Thyroid gland (tissue), 4 donors: ENCODE data around the gene FBXL13. TPM values are rescaled to one million over a fixed set of nuclear protein-coding genes. Genes with fewer than 3 reads are reported as not detected.

Experiments used
- DNase-seq, 2 donors: peaks; one replicate each; pipeline ENCODE4 v3.0.0-alpha.2; 2019
- H3K27ac ChIP-seq, 3 donors: fragments of 200-600 bp; sonication (generic); 1 replicate in 2 of 3; 2 replicates in 1 of 3; pipeline ENCODE4 v1.5.1; 2016 to 2019; ENCODE audit warnings: mild to moderate bottlenecking in 1 of 3, moderate library complexity in 1 of 3
- H3K27me3 ChIP-seq: fragments of 200-600 bp; sonication (generic); one replicate; pipeline ENCODE4 v1.5.1; 2019
- H3K36me3 ChIP-seq, 2 donors: fragments of 200-600 bp; sonication (generic); one replicate each; pipeline ENCODE4 v1.5.1; 2016 to 2019
- H3K4me1 ChIP-seq, 2 donors: fragments of 200-600 bp; sonication (generic); one replicate each; pipeline ENCODE4 v1.5.1; 2017 to 2019
- H3K4me3 ChIP-seq, 3 donors: fragments of 200-600 bp; sonication (generic); replicated peaks in 1 of 3; 1 replicate in 2 of 3; 2 replicates in 1 of 3; pipeline ENCODE4 v1.5.1; 2016; ENCODE audit warnings: mild to moderate bottlenecking in 1 of 3
- H3K9me3 ChIP-seq: fragments of 200-600 bp; sonication (generic); one replicate; pipeline ENCODE4 v1.5.1; 2017
- POLR2A ChIP-seq, 2 donors: fragments of 450-650 bp; IDR thresholded peaks; one replicate each; pipeline ENCODE4 v1.6.1; 2017; ENCODE audit warnings: antibody characterized with exemption in 2 of 2, mild to moderate bottlenecking in 2 of 2, moderate library complexity in 1 of 2
- WGBS, 2 donors: methylation state at CpG; one replicate each; pipeline ENCODE4 v1.1.5; 2017; 5-methylcytosine and 5-hydroxymethylcytosine counted together
- intact Hi-C: fragments of 100-400 bp; cut with DNase I; formaldehyde crosslinking; loops from one replicate; pipeline ENCODE4 v1.15.1; 2023
- total RNA-seq, 4 donors: library from RNA; depleted of rRNA; stranded (reverse); fragments of >200 nt; gene quantifications; one replicate each; pipeline ENCODE4 v1.2.3, GENCODE V29; 2016
- TF ChIP-seq, protein P1 (sequence below), 6 experiments: fragments of 200-600 bp in 3 of 6; fragments of 450-650 bp in 3 of 6; sonication (generic) in 3 of 6; IDR thresholded peaks; one replicate each; pipeline ENCODE4 v1.5.1; 2016 to 2019; ENCODE audit warnings: antibody characterized with exemption in 6 of 6, mild to moderate bottlenecking in 2 of 6, inconsistent platforms in 1 of 6, moderate library complexity in 1 of 6

Gene FBXL13
- total RNA-seq, 4 donors from 2014 or later, result 4.2 to 9.6 (median 5.0) TPM

DNA sequence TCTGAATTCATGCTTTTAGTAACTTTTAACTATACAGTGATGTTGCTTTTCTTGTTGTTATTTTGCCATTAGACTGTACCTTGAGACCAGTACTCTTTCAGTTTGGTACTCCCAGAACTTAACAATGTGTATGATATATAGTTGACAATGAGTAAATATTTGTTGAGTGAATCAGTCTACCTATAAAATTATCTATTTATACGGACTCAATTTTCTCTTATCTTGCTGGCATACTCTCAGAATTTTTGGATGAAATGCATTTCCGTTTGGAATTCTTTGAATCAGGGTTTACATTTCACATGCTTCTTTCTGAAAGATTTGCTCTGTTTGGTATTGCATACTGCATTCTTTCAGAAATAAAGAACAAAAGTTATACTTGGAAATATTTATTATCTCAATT, 209.6 kb downstream of the FBXL13 start:
- 85 to 92% methylated on average over 2 of the region's 2 CpGs for WGBS, 2 donors
- Histone ChIP-seq H3K4me1 (no peaks in the 10 kb centered on the region), H3K9me3 (no peaks in the 10 kb centered on the region), H3K4me3 (no peak overlapping the region), H3K27me3 (no peaks in the 10 kb centered on the region), H3K27ac (no peak overlapping the region), H3K36me3 (no peaks in the 10 kb centered on the region)
- intact Hi-C loops, result no loop called here
- DNase-seq, result no peak
- no peak for TF ChIP-seq POLR2A (IDR thresholded peaks at IDR 0.05)
- TF ChIP-seq, protein P1, sequence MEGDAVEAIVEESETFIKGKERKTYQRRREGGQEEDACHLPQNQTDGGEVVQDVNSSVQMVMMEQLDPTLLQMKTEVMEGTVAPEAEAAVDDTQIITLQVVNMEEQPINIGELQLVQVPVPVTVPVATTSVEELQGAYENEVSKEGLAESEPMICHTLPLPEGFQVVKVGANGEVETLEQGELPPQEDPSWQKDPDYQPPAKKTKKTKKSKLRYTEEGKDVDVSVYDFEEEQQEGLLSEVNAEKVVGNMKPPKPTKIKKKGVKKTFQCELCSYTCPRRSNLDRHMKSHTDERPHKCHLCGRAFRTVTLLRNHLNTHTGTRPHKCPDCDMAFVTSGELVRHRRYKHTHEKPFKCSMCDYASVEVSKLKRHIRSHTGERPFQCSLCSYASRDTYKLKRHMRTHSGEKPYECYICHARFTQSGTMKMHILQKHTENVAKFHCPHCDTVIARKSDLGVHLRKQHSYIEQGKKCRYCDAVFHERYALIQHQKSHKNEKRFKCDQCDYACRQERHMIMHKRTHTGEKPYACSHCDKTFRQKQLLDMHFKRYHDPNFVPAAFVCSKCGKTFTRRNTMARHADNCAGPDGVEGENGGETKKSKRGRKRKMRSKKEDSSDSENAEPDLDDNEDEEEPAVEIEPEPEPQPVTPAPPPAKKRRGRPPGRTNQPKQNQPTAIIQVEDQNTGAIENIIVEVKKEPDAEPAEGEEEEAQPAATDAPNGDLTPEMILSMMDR (IDR thresholded peaks at IDR 0.05), result no peak

DNA sequence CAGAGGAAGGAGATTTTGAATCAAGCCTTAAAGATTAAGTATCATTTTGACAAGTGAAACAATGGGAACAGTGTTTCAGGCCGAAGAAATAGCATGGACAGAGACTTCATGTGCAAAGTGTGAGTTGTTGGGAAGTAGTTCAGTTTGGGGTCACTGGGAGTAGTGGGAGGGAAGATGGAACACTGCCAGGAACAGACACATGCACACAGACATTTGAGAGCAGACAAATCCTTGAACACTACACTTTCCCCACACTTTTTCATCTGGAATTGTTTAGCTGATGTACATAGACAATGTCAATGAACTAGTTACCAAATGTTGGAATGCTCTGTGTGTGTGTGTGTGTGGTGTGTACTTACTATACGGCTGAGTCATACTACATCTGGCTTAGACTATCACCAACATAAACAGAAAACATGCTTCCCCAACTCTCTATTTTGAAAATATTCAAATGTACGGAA, 214.2 kb downstream of the FBXL13 start:
- intact Hi-C loops, result no loop called here
- no peaks in the 10 kb centered on the region for H3K27me3 ChIP-seq
- WGBS, 2 donors, result 62 to 71% methylated on average over 3 of the region's 3 CpGs
- H3K36me3 ChIP-seq, result no peaks in the 10 kb centered on the region
- TF ChIP-seq, protein P1 (IDR thresholded peaks at IDR 0.05), result no peak
- TF ChIP-seq POLR2A (IDR thresholded peaks at IDR 0.05), result no peak
- no peak overlapping the region for H3K27ac ChIP-seq
- H3K4me1 ChIP-seq, result no peaks in the 10 kb centered on the region
- DNase-seq, result no peak
- no peaks in the 10 kb centered on the region for H3K9me3 ChIP-seq
- H3K4me3 ChIP-seq, result no peak overlapping the region

DNA sequence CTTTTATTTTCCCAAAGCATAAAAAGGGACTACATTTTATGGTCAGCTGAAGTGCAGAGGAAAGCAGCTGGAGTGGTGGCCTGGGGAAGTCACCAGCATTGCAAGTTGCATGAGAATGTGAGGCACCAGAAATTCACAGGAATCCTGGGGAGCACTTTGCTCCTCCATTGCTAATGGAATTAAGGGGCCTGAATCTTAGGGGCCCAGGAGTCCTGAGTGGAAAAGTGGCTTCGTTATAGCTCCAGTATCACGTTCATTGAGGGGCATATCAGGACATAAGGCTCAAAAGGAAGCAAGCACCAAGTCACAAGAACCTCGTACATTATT, 214.8 kb downstream of the FBXL13 start:
- 78 to 94% methylated on average over 3 of the region's 3 CpGs for WGBS, 2 donors
- intact Hi-C loops, result no loop called here
- DNase-seq, result no peak
- Histone ChIP-seq H3K27me3 (no peaks in the 10 kb centered on the region), H3K4me3 (no peak overlapping the region), H3K36me3 (no peaks in the 10 kb centered on the region), H3K4me1 (no peaks in the 10 kb centered on the region), H3K9me3 (no peaks in the 10 kb centered on the region), H3K27ac (no peak overlapping the region)
- TF ChIP-seq, protein P1 (IDR thresholded peaks at IDR 0.05), result no peak
- no peak for TF ChIP-seq POLR2A (IDR thresholded peaks at IDR 0.05)

DNA sequence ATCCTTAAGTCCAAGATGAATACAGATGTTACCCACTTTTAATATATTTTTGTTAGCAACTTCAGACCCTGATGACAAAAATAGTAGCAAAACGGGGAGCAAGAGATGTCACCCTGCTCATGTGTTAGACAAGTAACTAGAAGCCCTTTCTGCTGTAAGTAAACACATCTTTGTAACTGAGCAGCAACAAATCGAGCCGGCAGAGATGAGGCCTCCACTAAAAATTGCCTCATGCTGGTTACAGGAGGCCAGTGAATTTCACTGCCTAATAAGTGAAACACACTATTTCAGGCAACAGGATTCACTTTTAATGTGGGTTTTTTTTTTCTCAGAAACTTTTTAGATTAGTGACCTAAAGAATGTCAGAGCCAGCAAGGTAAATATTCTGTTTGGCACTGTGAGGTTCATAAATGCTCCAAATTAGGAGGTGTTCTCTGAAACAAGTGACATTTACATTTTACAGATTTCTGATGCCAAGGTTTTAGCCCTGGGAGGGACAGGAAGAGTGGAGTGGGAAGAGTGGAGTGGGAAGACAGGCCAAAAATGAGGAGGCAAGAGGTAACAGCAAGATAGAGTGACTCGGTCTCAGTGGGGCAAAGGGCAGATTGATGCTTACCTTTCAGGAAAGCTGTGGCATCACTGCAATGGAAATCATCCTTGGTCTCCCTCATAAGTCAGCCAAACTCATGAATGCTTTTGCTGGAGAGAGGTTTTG, 215.4 kb downstream of the FBXL13 start:
- Histone ChIP-seq H3K27me3 (no peaks in the 10 kb centered on the region), H3K36me3 (no peaks in the 10 kb centered on the region), H3K9me3 (no peaks in the 10 kb centered on the region), H3K4me3 (no peak overlapping the region), H3K27ac (no peak overlapping the region), H3K4me1 (no peaks in the 10 kb centered on the region)
- WGBS, 2 donors, result 63 to 64% methylated on average over 4 of the region's 4 CpGs
- DNase-seq, result no peak
- intact Hi-C loops, result no loop called here
- TF ChIP-seq POLR2A (IDR thresholded peaks at IDR 0.05), result no peak
- TF ChIP-seq, protein P1 (IDR thresholded peaks at IDR 0.05), result no peak

DNA sequence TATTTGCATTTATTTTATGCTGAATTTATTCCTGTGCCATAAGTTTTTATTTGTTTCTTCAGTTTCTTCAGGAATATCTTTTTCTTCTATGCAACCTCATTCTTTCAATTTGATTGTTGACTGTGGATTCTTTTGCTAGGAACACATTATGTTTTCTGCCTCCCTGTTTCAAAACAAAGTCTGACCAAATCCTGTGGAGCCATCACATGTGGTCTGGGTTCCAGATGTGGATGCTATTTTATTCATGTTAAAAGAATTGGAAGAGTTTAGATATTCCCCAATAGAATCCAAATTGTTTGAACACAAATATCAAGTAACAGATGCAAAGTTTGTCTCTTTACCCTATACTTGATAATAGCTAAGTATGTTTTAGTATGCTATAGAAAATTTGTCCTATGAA, 218.6 kb downstream of the FBXL13 start:
- DNase-seq, result no peak
- intact Hi-C loops, result no loop called here
- no peak for TF ChIP-seq POLR2A (IDR thresholded peaks at IDR 0.05)
- TF ChIP-seq, protein P1 (IDR thresholded peaks at IDR 0.05), result no peak
- H3K27me3 ChIP-seq, result no peaks in the 10 kb centered on the region
- no peak overlapping the region for H3K27ac ChIP-seq
- no peaks in the 10 kb centered on the region for H3K4me1 ChIP-seq
- no peak overlapping the region for H3K4me3 ChIP-seq
- no peaks in the 10 kb centered on the region for H3K36me3 ChIP-seq
- no peaks in the 10 kb centered on the region for H3K9me3 ChIP-seq
